Measurements from ENCODE around the gene TOP2A.
A peak's percentile ranks its signal among the peaks of the same experiment; 100 is the strongest.
"Not testable (repeated sequence)": the region's sequence is repeated elsewhere in the genome, so short reads cannot be mapped to it uniquely, and the experiment has no call there.

The TOP2A gene

GRCh38 chr17:40427002-40427491 lies 9.4 kb upstream of the TOP2A start:
- DNase-seq, result peak; percentile 29

- no peak for DNase-seq
These were observed 8.0 kb upstream of the TOP2A start for GRCh38 chr17:40425741-40426140.

- DNase-seq, result no peak
These were observed 5.4 kb upstream of the TOP2A start for GRCh38 chr17:40422990-40423633.

GRCh38 chr17:40419559-40420331 lies 2.0 kb upstream of the TOP2A start:
- DNase-seq, result no peak

- no peak for DNase-seq
These were observed 671 bp upstream of the TOP2A start for GRCh38 chr17:40418428-40418706.

GRCh38 chr17:40417258-40417608 lies 463 bp downstream of the TOP2A start:
- DNase-seq, result no peak

GRCh38 chr17:40416671-40417070 lies 1.0 kb downstream of the TOP2A start:
- no peak for DNase-seq

GRCh38 chr17:40415390-40415789 lies 2.3 kb downstream of the TOP2A start:
- DNase-seq, result peak; percentile 52

GRCh38 chr17:40414312-40414711 lies 3.4 kb downstream of the TOP2A start:
- DNase-seq, result not testable (repeated sequence)

- DNase-seq, result no peak
These were observed 4.8 kb downstream of the TOP2A start for GRCh38 chr17:40412880-40413279.

GRCh38 chr17:40411821-40412220 lies 5.9 kb downstream of the TOP2A start:
- DNase-seq, result no peak

- no peak for DNase-seq
These were observed 7.6 kb downstream of the TOP2A start for GRCh38 chr17:40410082-40410481.

GRCh38 chr17:40409540-40409939 lies 8.2 kb downstream of the TOP2A start:
- DNase-seq, result not testable (repeated sequence)

GRCh38 chr17:40407460-40407859 lies 10.2 kb downstream of the TOP2A start:
- no peak for DNase-seq

GRCh38 chr17:40404003-40404402 lies 13.7 kb downstream of the TOP2A start:
- no peak for DNase-seq

GRCh38 chr17:40402668-40403067 lies 15.0 kb downstream of the TOP2A start:
- DNase-seq, result no peak

GRCh38 chr17:40399185-40399584 lies 18.5 kb downstream of the TOP2A start:
- DNase-seq, result peak; percentile 45

- DNase-seq, result not testable (repeated sequence)
These were observed 31.1 kb downstream of the TOP2A start for GRCh38 chr17:40386555-40386954.

GRCh38 chr17:40382251-40382650 lies 35.4 kb downstream of the TOP2A start:
- DNase-seq, result no peak

GRCh38 chr17:40378966-40379365 lies 38.7 kb downstream of the TOP2A start:
- no peak for DNase-seq

GRCh38 chr17:40377832-40378231 lies 39.9 kb downstream of the TOP2A start:
- DNase-seq, result no peak

- DNase-seq, result not testable (repeated sequence)
These were observed 41.2 kb downstream of the TOP2A start for GRCh38 chr17:40376541-40376940.

- DNase-seq, result not testable (repeated sequence)
These were observed 41.9 kb downstream of the TOP2A start for GRCh38 chr17:40375786-40376185.

GRCh38 chr17:40374821-40375498 lies 42.7 kb downstream of the TOP2A start:
- DNase-seq, result no peak
